ENCODE results near the gene TRIP13. TPM values are rescaled to one million over a fixed set of nuclear protein-coding genes. Genes with fewer than 3 reads are reported as not detected.

Gene TRIP13, protein sequence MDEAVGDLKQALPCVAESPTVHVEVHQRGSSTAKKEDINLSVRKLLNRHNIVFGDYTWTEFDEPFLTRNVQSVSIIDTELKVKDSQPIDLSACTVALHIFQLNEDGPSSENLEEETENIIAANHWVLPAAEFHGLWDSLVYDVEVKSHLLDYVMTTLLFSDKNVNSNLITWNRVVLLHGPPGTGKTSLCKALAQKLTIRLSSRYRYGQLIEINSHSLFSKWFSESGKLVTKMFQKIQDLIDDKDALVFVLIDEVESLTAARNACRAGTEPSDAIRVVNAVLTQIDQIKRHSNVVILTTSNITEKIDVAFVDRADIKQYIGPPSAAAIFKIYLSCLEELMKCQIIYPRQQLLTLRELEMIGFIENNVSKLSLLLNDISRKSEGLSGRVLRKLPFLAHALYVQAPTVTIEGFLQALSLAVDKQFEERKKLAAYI
- 1.9 and 7.5 TPM in 2 replicates for total RNA-seq

DNA sequence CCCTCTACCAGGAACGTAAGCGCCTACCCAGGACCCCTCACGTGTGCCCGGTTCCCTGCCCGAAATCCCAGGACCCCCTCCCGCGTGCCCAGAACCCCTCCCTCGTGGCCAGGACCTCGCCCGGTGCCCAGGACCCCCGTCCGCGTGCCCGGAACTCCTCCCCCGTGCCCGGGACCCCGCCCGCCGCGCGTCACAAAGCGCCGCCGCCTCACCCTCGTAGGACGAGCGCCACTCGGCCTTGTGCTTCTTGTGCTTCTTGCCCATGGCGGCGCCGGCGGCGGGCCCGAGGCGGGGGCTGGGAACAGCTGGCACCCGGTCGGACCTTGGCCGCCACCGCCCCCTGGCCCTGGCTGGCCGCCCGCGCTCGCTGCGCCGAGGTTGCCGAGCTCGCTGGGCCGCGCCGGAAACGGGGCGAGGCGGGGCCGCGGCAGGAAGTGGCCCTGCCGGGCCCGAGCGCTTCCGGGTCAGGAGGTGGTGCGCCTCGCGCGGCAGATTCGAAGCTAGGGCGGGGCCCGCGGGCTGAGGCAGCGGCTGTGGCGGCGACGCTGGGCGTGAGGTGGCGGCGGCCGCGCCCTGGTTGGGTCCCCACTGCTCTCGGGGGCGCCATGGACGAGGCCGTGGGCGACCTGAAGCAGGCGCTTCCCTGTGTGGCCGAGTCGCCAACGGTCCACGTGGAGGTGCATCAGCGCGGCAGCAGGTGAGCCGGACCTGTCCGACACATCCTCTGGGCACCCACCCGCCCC, at the start of gene TRIP13, which contains the start of gene BRD9:
Gene TRIP13 (plus strand): TSS at position 491 of the 743 bp plus-strand sequence. CDS start 115 bp downstream, at position 606.
Gene BRD9 (minus strand): TSS at position 408 of the 743 bp plus-strand sequence. CDS start 144 bp downstream, at position 264.

DNA sequence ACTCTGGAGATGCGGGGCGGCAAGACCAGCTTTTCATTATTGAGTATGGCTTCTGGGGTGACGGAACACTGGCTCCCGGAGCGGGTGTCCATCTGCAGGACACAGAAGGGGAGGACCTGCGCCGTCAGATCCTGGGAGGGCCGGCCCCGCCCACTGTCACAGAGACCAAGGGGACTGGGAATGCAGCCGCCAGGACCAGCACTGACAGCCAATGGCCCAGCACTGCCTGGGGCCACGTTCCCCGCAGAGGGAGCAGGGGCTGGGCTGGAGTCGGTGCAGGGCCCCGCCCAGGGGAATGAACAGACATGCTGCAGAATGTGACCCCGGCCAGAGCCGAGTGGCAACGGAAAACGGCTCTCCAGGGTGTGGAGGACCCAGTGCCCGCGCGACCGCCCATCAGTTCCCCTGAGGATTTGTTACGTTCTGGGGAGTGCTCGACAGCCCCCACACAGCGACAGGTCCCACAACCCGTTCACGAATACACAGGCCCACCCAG, 42.1 kb upstream of the TRIP13 start, which contains the start of gene ZDHHC11:
Gene ZDHHC11 (minus strand): TSS at position 476 of the 496 bp plus-strand sequence. CDS start 384 bp downstream, at position 92.

Other genes starting within 250 kb of the TRIP13 start
- 0.48 and 1.3 TPM in 2 replicates for gene TPPP, start 199.5 kb upstream of the TRIP13 start, total RNA-seq
- under 0.01 and 0.24 TPM in 2 replicates for gene ZDHHC11B, start 108.2 kb upstream of the TRIP13 start, total RNA-seq
- 0.43 and 0.72 TPM in 2 replicates for gene ZDHHC11, start 41.9 kb upstream of the TRIP13 start, total RNA-seq
- gene BRD9, start 83 bp upstream of the TRIP13 start, total RNA-seq, result 25.6 and 46.5 TPM in 2 replicates
- 0.24 TPM in 1 of 2 replicates, not detected in the other for gene NKD2, start 115.9 kb downstream of the TRIP13 start, total RNA-seq
- 5.8 and 20.0 TPM in 2 replicates for gene SLC12A7, start 219.2 kb downstream of the TRIP13 start, total RNA-seq

All from tracheal epithelial cell (primary cell).